Loucy (cell line): Measurements from ENCODE around the gene RPL38.

Experiments
- H2AFZ ChIP-seq: fragments of 200-600 bp; sonication (generic); 2 replicates; pipeline ENCODE4 v1.6.0; 2016; ENCODE audit warnings: antibody characterized with exemption, mild to moderate bottlenecking, low read length, moderate library complexity
- H3F3A ChIP-seq: fragments of 200-600 bp; 2 replicates; pipeline ENCODE4 v1.6.0; 2016; ENCODE audit warnings: antibody characterized with exemption, low read depth, mild to moderate bottlenecking
- H3K27me3 ChIP-seq: fragments of 200-600 bp; sonication (generic); 2 replicates; pipeline ENCODE4 v1.6.1; 2014; ENCODE audit warnings: low read length, mild to moderate bottlenecking; ENCODE audit not compliant: insufficient read depth, poor library complexity, severe bottlenecking
- H3K36me3 ChIP-seq: fragments of 200-600 bp; sonication (generic); 2 replicates; pipeline ENCODE4 v1.6.1; 2016; ENCODE audit warnings: low read length; ENCODE audit not compliant: insufficient read depth
- H3K4me1 ChIP-seq: fragments of 200-600 bp; sonication (generic); 2 replicates; pipeline ENCODE4 v1.5.1; 2014; ENCODE audit warnings: low read length, mild to moderate bottlenecking; ENCODE audit not compliant: insufficient read depth, poor library complexity, severe bottlenecking
- H3K4me2 ChIP-seq: fragments of 200-600 bp; sonication (generic); 2 replicates; pipeline ENCODE4 v1.6.0; 2014; ENCODE audit warnings: antibody characterized with exemption, low read length, low read depth, mild to moderate bottlenecking; ENCODE audit not compliant: poor library complexity, severe bottlenecking
- H3K4me3 ChIP-seq: fragments of 200-600 bp; sonication (generic); 2 replicates; pipeline ENCODE4 v1.5.1; 2014; ENCODE audit warnings: low read length, mild to moderate bottlenecking, mixed read lengths; ENCODE audit not compliant: poor library complexity, severe bottlenecking
- H3K79me2 ChIP-seq: fragments of 200-600 bp; sonication (generic); 2 replicates; pipeline ENCODE4 v1.6.1; 2014; ENCODE audit warnings: low read length; ENCODE audit not compliant: insufficient read depth
- H3K9ac ChIP-seq: fragments of 200-600 bp; sonication (generic); 2 replicates; pipeline ENCODE4 v1.6.0; 2014; ENCODE audit warnings: mild to moderate bottlenecking, low read depth, low read length, moderate library complexity; ENCODE audit not compliant: poor library complexity, severe bottlenecking
- H3K9me2 ChIP-seq: fragments of 200-600 bp; sonication (generic); replicated peaks from 2 replicates; pipeline ENCODE4 v1.6.1; 2016; ENCODE audit warnings: low read depth, low read length, mixed read lengths
- H3K9me3 ChIP-seq: fragments of 200-600 bp; sonication (generic); 2 replicates; pipeline ENCODE4 v1.6.1; 2014; ENCODE audit warnings: mild to moderate bottlenecking, antibody characterized with exemption, low read length, low read depth; ENCODE audit not compliant: insufficient read depth
- H4K20me1 ChIP-seq: fragments of 200-600 bp; sonication (generic); 2 replicates; pipeline ENCODE4 v1.6.0; 2014; ENCODE audit warnings: antibody characterized with exemption, low read length, mild to moderate bottlenecking; ENCODE audit not compliant: insufficient read depth, poor library complexity, severe bottlenecking
- CTCF ChIP-seq: fragments of 200-600 bp; sonication (generic); conservative IDR thresholded peaks from 2 replicates; pipeline ENCODE4 v1.5.1; 2014; ENCODE audit warnings: mild to moderate bottlenecking, antibody characterized with exemption, low read length
- EZH2phosphoT487 ChIP-seq: fragments of 200-600 bp; IDR thresholded peaks from 2 replicates; pipeline ENCODE4 v1.6.1; 2018; ENCODE audit warnings: antibody characterized with exemption, mild to moderate bottlenecking, moderate library complexity, borderline replicate concordance

Gene RPL38

DNA sequence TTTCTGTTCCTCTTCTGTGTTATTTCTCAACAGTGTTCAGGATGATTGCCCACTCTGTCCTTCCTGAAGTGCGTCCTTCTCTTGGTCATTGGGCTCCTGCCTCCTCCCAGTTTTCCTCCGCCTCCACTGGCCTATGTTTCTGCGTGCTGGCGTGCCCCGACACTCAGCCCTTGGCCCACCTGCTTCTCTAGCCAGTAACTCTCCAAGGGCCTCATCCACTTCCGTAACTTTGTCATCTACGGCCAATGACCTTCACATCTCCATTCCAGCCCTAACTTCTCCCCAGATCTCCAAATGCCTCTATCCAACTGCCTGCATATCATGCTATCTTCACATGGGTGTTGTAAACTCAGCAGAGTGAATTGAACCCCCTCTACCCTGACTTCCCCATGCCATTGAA, 39.6 kb upstream of the RPL38 start:
- H3K4me3 ChIP-seq, result no peak overlapping the region
- no peak overlapping the region for H3K4me2 ChIP-seq
- no peak overlapping the region for H2AFZ ChIP-seq
- no peaks in the 10 kb centered on the region for H3K4me1 ChIP-seq
- no peaks in the 10 kb centered on the region for H3K79me2 ChIP-seq
- no peak overlapping the region for H3K9ac ChIP-seq
- no peaks in the 10 kb centered on the region for H3K9me3 ChIP-seq
- no peaks in the 10 kb centered on the region for H3K9me2 ChIP-seq
- TF ChIP-seq CTCF, result no peak
- no peak for TF ChIP-seq EZH2phosphoT487
- H3K27me3 ChIP-seq, result no peaks in the 10 kb centered on the region
- H4K20me1 ChIP-seq, result no peaks in the 10 kb centered on the region
- H3F3A ChIP-seq, result no peaks in the 10 kb centered on the region
- H3K36me3 ChIP-seq, result no peaks in the 10 kb centered on the region

DNA sequence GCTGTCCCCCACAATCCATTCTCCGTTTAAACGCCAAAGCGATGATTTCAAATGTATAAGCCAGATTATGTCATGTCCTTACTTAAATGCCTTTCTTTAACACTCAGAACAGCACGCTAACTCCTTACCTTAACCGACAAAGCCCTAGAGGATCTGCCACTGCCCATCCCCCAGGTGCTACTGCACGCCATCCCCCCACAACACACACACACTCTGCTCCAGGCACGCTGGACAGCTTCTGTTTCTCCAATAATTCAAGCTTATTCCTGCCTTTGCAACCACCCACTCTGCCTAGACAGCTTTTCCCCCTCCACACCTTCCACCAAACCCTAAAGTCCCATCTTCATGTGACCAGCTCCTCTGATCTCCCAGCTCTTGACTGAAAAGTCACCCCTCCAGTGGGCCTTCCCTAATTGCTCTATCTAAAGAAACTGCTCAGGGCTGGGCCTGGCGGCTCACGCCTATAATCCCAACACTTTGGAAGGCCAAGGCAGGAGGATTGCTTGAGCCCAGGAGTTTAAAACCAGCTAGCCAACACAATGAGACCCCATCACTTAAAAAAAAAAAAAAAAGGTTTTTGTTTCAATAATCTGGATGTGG, 38.9 kb upstream of the RPL38 start:
- Histone ChIP-seq H3K4me2 (no peak overlapping the region), H3K36me3 (no peaks in the 10 kb centered on the region), H4K20me1 (no peaks in the 10 kb centered on the region), H3K9ac (no peak overlapping the region), H3K9me3 (no peaks in the 10 kb centered on the region), H3K4me1 (no peaks in the 10 kb centered on the region), H3K4me3 (no peak overlapping the region), H3K79me2 (no peaks in the 10 kb centered on the region), H3F3A (no peaks in the 10 kb centered on the region), H3K27me3 (no peaks in the 10 kb centered on the region), H3K9me2 (no peaks in the 10 kb centered on the region), H2AFZ (no peak overlapping the region)
- TF ChIP-seq EZH2phosphoT487 (no peak), CTCF (no peak)

GRCh38 chr17:74165797-74166365, 37.6 kb upstream of the RPL38 start:
- Histone ChIP-seq H3F3A (no peaks in the 10 kb centered on the region), H3K27me3 (no peaks in the 10 kb centered on the region), H3K4me3 (no peak overlapping the region), H4K20me1 (no peaks in the 10 kb centered on the region), H2AFZ (no peak overlapping the region), H3K79me2 (no peaks in the 10 kb centered on the region), H3K4me2 (no peak overlapping the region), H3K36me3 (no peaks in the 10 kb centered on the region), H3K9me3 (no peaks in the 10 kb centered on the region), H3K9me2 (no peaks in the 10 kb centered on the region), H3K9ac (no peak overlapping the region), H3K4me1 (no peaks in the 10 kb centered on the region)
- TF ChIP-seq CTCF, result no peak
- TF ChIP-seq EZH2phosphoT487, result no peak
